Measurements from ENCODE around the gene MPRIP. TPM values are rescaled to one million over a fixed set of nuclear protein-coding genes. Genes with fewer than 3 reads are reported as not detected.
"Not testable (repeated sequence)": the region's sequence is repeated elsewhere in the genome, so short reads cannot be mapped to it uniquely, and the experiment has no call there.

Gene MPRIP
- total and polyA plus RNA-seq, 2 donors (not counting 3 experiments of a cell fraction or from before 2014, with no cell fraction given) = 94.6 to 246 TPM

GRCh38 chr17:17013828-17014747 is 28.2 kb upstream of the MPRIP start:
- H3K27ac ChIP-seq (ENCODE audit: insufficient read depth, low read depth, low read length); POLR2A ChIA-PET; H3K4me1 ChIP-seq (ENCODE audit: control insufficient read depth, extremely low read depth, insufficient read depth, low read length); H4K20me1 ChIP-seq (replicated peaks; ENCODE audit: control insufficient read depth, extremely low read depth, insufficient read depth, low read length); H3K9ac ChIP-seq (replicated peaks; ENCODE audit: extremely low read depth, insufficient read depth, low read length); H3K27me3 ChIP-seq (ENCODE audit: control insufficient read depth in 2 of 2, insufficient read depth in 2 of 2, low read length in 2 of 2); CTCF ChIA-PET; H3K4me3 ChIP-seq (replicated peaks in 1 of 3; ENCODE audit: insufficient read depth in 1 of 3, low read depth in 1 of 3, low read length in 3 of 3); BruUV-seq (replicated peaks); dilution Hi-C loops (cut with MboI; ENCODE audit: extremely low pct_ligation_motif_present, low sequenced_read_pairs); H3K9me3 ChIP-seq (replicated peaks; ENCODE audit: control insufficient read depth, insufficient read depth, low read length); H2AFZ ChIP-seq (ENCODE audit: low read depth, low read length); H3K4me2 ChIP-seq (ENCODE audit: insufficient read depth, low read length); H3K36me3 ChIP-seq (ENCODE audit: control insufficient read depth in 2 of 2, extremely low read depth in 1 of 2, insufficient read depth in 2 of 2, low read length in 2 of 2); DNase-seq (ENCODE audit: low read depth, low spot score); FAIRE-seq; H3K79me2 ChIP-seq (ENCODE audit: control insufficient read depth, insufficient read depth, low read length); H3K9me1 ChIP-seq (replicated peaks; ENCODE audit: control insufficient read depth, extremely low read depth, insufficient read depth, low read length); intact Hi-C loops (cut with micrococcal nuclease): not testable (repeated sequence)

- H3K27me3 ChIP-seq (ENCODE audit: control insufficient read depth in 2 of 2, insufficient read depth in 2 of 2, low read length in 2 of 2); dilution Hi-C loops (cut with MboI; ENCODE audit: extremely low pct_ligation_motif_present, low sequenced_read_pairs); POLR2A ChIA-PET; H4K20me1 ChIP-seq (replicated peaks; ENCODE audit: control insufficient read depth, extremely low read depth, insufficient read depth, low read length); H3K4me3 ChIP-seq (replicated peaks in 1 of 3; ENCODE audit: insufficient read depth in 1 of 3, low read depth in 1 of 3, low read length in 3 of 3); H2AFZ ChIP-seq (ENCODE audit: low read depth, low read length); CTCF ChIA-PET; BruUV-seq (replicated peaks); H3K27ac ChIP-seq (ENCODE audit: insufficient read depth, low read depth, low read length); H3K4me2 ChIP-seq (ENCODE audit: insufficient read depth, low read length); H3K9ac ChIP-seq (replicated peaks; ENCODE audit: extremely low read depth, insufficient read depth, low read length); H3K79me2 ChIP-seq (ENCODE audit: control insufficient read depth, insufficient read depth, low read length); H3K4me1 ChIP-seq (ENCODE audit: control insufficient read depth, extremely low read depth, insufficient read depth, low read length); H3K36me3 ChIP-seq (ENCODE audit: control insufficient read depth in 2 of 2, extremely low read depth in 1 of 2, insufficient read depth in 2 of 2, low read length in 2 of 2); H3K9me1 ChIP-seq (replicated peaks; ENCODE audit: control insufficient read depth, extremely low read depth, insufficient read depth, low read length); intact Hi-C loops (cut with micrococcal nuclease); H3K9me3 ChIP-seq (replicated peaks; ENCODE audit: control insufficient read depth, insufficient read depth, low read length); DNase-seq (ENCODE audit: low read depth, low spot score): not testable (repeated sequence)
- FAIRE-seq = peak; percentile 71
Observed at GRCh38 chr17:17014748-17015124, 27.5 kb upstream of the MPRIP start.

Data from endothelial cell of umbilical vein (primary cell).